Myocyte (in vitro differentiated cells): ENCODE results near the gene PLEKHH1. TPM values are rescaled to one million over a fixed set of nuclear protein-coding genes. Genes with fewer than 3 reads are reported as not detected.
A peak's percentile ranks its signal among the peaks of the same experiment; 100 is the strongest.

Experiments
- DNase-seq: peaks from one replicate; pipeline ENCODE4 v3.0.0-alpha.2; 2012; ENCODE audit warnings: low read depth
- polyA plus RNA-seq: library from polyadenylated mRNA; unstranded; fragments of >200 nt; gene quantifications from one replicate; pipeline ENCODE4 v1.2.1, GENCODE V29; 2012; ENCODE audit warnings: missing spikeins
- total RNA-seq: library from RNA; depleted of rRNA; stranded (reverse); fragments of >200 nt; gene quantifications from 2 replicates; pipeline ENCODE4 v1.2.3, GENCODE V29; 2014

PLEKHH1 gene
- total RNA-seq, result 0.05 TPM in 1 of 2 replicates, not detected in the other
- polyA plus RNA-seq, result 0.26 TPM

GRCh38 chr14:67532998-67533753, at the start of gene PLEKHH1:
Gene PLEKHH1, plus strand, starts transcription at chr14:67533290. Its CDS starts 8,578 bp downstream, at chr14:67541868.
- peak; percentile 39 for DNase-seq

- no peak for DNase-seq
These were observed 49.4 kb upstream of the PLEKHH1 start for GRCh38 chr14:67483579-67484285.

GRCh38 chr14:67485501-67486095, 47.5 kb upstream of the PLEKHH1 start:
- DNase-seq, result no peak

- no peak for DNase-seq
These were observed 46.2 kb upstream of the PLEKHH1 start for GRCh38 chr14:67486890-67487289.

- DNase-seq, result no peak
These were observed 45.8 kb upstream of the PLEKHH1 start for GRCh38 chr14:67487332-67487731.

GRCh38 chr14:67487937-67488893, 44.9 kb upstream of the PLEKHH1 start, which contains the start of gene TMEM229B:
Gene TMEM229B, minus strand, starts transcription at chr14:67488721. Its CDS starts 14,798 bp downstream, at chr14:67473923.
- DNase-seq, result peak; percentile 18

- DNase-seq, result no peak
These were observed 42.9 kb upstream of the PLEKHH1 start for GRCh38 chr14:67490196-67490595.

GRCh38 chr14:67491285-67491684, 41.8 kb upstream of the PLEKHH1 start:
- DNase-seq, result no peak

- peak; percentile 40 for DNase-seq
These were observed 41.2 kb upstream of the PLEKHH1 start for GRCh38 chr14:67491741-67492507.

- DNase-seq, result no peak
These were observed 40.6 kb upstream of the PLEKHH1 start for GRCh38 chr14:67492538-67492937.

- DNase-seq, result no peak
These were observed 39.9 kb upstream of the PLEKHH1 start for GRCh38 chr14:67493092-67493717.

- DNase-seq, result no peak
These were observed 37.3 kb upstream of the PLEKHH1 start for GRCh38 chr14:67495827-67496226.

GRCh38 chr14:67497216-67497615, 35.9 kb upstream of the PLEKHH1 start:
- no peak for DNase-seq

- DNase-seq, result no peak
These were observed 35.4 kb upstream of the PLEKHH1 start for GRCh38 chr14:67497716-67498115.

- no peak for DNase-seq
These were observed 32.1 kb upstream of the PLEKHH1 start for GRCh38 chr14:67500981-67501380.

- no peak for DNase-seq
These were observed 31.4 kb upstream of the PLEKHH1 start for GRCh38 chr14:67501670-67502069.

GRCh38 chr14:67502867-67503266, 30.2 kb upstream of the PLEKHH1 start:
- DNase-seq, result no peak

GRCh38 chr14:67503331-67503730, 29.8 kb upstream of the PLEKHH1 start:
- DNase-seq, result no peak

GRCh38 chr14:67505254-67505653, 27.8 kb upstream of the PLEKHH1 start:
- no peak for DNase-seq

GRCh38 chr14:67508956-67509355, 24.1 kb upstream of the PLEKHH1 start:
- DNase-seq, result no peak
